WTC11 (cell line): Measurements from ENCODE around the gene CCDC30.

Experiments used
- CBFB ChIP-seq: sonication (generic); formaldehyde crosslinking; IDR thresholded peaks from 2 replicates; pipeline ENCODE4 v1.8.1; 2022; ENCODE audit warnings: mild to moderate bottlenecking, low read depth, missing genetic modification reagents
- CREM ChIP-seq: sonication (generic); formaldehyde crosslinking; IDR thresholded peaks from 2 replicates; pipeline ENCODE4 v1.8.1; 2022; ENCODE audit warnings: mild to moderate bottlenecking, missing genetic modification reagents, moderate library complexity
- EMX1 ChIP-seq: fragments of 250-450 bp; sonication (Bioruptor Pico); IDR thresholded peaks from 2 replicates; pipeline ENCODE4 v1.8.0; 2021; ENCODE audit warnings: mild to moderate bottlenecking
- NFYB ChIP-seq: sonication (generic); formaldehyde crosslinking; conservative IDR thresholded peaks from 2 replicates; pipeline ENCODE4 v1.8.0; 2022; ENCODE audit warnings: low read depth, missing genetic modification reagents
- NR2C2 ChIP-seq: sonication (generic); formaldehyde crosslinking; IDR thresholded peaks from 2 replicates; pipeline ENCODE4 v1.8.0; 2022; ENCODE audit warnings: mild to moderate bottlenecking, missing genetic modification reagents
- RELA ChIP-seq: sonication (generic); formaldehyde crosslinking; IDR thresholded peaks from 2 replicates; pipeline ENCODE4 v1.8.1; 2022; ENCODE audit warnings: missing genetic modification reagents, mild to moderate bottlenecking, borderline replicate concordance
- ZNF232 ChIP-seq: sonication (generic); formaldehyde crosslinking; IDR thresholded peaks from 2 replicates; pipeline ENCODE4 v1.8.0; 2022; ENCODE audit warnings: mild to moderate bottlenecking, missing genetic modification reagents
- ZNF396 ChIP-seq: fragments of 250-450 bp; sonication (Bioruptor Pico); IDR thresholded peaks from 2 replicates; pipeline ENCODE4 v1.8.0; 2021; ENCODE audit warnings: mild to moderate bottlenecking, moderate library complexity, borderline replicate concordance
- TF ChIP-seq, protein P1 (sequence below): fragments of 200-600 bp; IDR thresholded peaks from 2 replicates; pipeline ENCODE4 v1.8.0; 2022; ENCODE audit warnings: antibody characterized with exemption
- TF ChIP-seq, protein P2 (sequence below): sonication (generic); formaldehyde crosslinking; IDR thresholded peaks from 2 replicates; pipeline ENCODE4 v1.8.0; 2022; ENCODE audit warnings: mild to moderate bottlenecking, missing genetic modification reagents
- TF ChIP-seq, protein P3 (sequence below): sonication (generic); formaldehyde crosslinking; IDR thresholded peaks from 2 replicates; pipeline ENCODE4 v1.8.1; 2023; ENCODE audit warnings: mild to moderate bottlenecking, moderate library complexity, missing genetic modification reagents

DNA sequence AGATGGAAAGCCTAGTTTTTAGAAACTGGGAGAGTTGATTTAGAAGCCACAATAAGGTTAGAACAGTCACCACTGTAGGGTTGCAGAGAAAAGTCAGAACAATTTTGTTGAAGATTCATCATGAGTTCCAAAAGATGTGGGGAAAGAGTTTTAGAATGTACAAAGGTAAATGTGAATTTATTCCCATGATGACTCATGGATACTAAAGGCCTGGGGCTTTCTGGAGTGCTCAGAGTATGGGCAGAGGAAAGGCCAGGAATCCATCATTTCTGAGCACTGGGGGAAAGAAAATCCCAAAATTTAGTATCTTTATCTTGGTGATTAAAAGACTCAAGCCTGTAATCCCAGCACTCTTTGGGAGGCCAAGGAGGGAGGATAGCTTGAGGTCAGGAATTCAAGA, 236.9 kb downstream of the CCDC30 start:
- no peak for TF ChIP-seq RELA (CRISPR knock-in tag)
- no peak for TF ChIP-seq EMX1 (CRISPR knock-in tag)
- TF ChIP-seq, protein P1, sequence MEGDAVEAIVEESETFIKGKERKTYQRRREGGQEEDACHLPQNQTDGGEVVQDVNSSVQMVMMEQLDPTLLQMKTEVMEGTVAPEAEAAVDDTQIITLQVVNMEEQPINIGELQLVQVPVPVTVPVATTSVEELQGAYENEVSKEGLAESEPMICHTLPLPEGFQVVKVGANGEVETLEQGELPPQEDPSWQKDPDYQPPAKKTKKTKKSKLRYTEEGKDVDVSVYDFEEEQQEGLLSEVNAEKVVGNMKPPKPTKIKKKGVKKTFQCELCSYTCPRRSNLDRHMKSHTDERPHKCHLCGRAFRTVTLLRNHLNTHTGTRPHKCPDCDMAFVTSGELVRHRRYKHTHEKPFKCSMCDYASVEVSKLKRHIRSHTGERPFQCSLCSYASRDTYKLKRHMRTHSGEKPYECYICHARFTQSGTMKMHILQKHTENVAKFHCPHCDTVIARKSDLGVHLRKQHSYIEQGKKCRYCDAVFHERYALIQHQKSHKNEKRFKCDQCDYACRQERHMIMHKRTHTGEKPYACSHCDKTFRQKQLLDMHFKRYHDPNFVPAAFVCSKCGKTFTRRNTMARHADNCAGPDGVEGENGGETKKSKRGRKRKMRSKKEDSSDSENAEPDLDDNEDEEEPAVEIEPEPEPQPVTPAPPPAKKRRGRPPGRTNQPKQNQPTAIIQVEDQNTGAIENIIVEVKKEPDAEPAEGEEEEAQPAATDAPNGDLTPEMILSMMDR = no peak
- TF ChIP-seq, protein P2, sequence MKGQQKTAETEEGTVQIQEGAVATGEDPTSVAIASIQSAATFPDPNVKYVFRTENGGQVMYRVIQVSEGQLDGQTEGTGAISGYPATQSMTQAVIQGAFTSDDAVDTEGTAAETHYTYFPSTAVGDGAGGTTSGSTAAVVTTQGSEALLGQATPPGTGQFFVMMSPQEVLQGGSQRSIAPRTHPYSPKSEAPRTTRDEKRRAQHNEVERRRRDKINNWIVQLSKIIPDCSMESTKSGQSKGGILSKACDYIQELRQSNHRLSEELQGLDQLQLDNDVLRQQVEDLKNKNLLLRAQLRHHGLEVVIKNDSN (CRISPR knock-in tag) = no peak
- TF ChIP-seq NR2C2 (CRISPR knock-in tag) = no peak
- TF ChIP-seq CBFB (CRISPR knock-in tag) = no peak
- no peak for TF ChIP-seq ZNF232 (CRISPR knock-in tag)
- TF ChIP-seq, protein P3, sequence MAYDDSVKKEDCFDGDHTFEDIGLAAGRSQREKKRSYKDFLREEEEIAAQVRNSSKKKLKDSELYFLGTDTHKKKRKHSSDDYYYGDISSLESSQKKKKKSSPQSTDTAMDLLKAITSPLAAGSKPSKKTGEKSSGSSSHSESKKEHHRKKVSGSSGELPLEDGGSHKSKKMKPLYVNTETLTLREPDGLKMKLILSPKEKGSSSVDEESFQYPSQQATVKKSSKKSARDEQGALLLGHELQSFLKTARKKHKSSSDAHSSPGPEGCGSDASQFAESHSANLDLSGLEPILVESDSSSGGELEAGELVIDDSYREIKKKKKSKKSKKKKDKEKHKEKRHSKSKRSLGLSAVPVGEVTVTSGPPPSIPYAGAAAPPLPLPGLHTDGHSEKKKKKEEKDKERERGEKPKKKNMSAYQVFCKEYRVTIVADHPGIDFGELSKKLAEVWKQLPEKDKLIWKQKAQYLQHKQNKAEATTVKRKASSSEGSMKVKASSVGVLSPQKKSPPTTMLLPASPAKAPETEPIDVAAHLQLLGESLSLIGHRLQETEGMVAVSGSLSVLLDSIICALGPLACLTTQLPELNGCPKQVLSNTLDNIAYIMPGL (CRISPR knock-in tag) = no peak
- TF ChIP-seq CREM = no peak
- no peak for TF ChIP-seq ZNF396 (CRISPR knock-in tag)
- no peak for TF ChIP-seq NFYB (CRISPR knock-in tag)
